Neural cell (in vitro differentiated cells): ENCODE data around the gene DMXL2. TPM values are rescaled to one million over a fixed set of nuclear protein-coding genes. Genes with fewer than 3 reads are reported as not detected.

Source experiments
- H2AFZ ChIP-seq: fragments of 200-600, 300-800 bp; sonication (generic), shearing (Covaris generic); 2 replicates; pipeline ENCODE4 v1.6.0; 2014; ENCODE audit warnings: low read depth, mild to moderate bottlenecking, antibody characterized with exemption, low read length, moderate library complexity
- H3F3A ChIP-seq: fragments of 200-600 bp; shearing (Covaris generic); 2 replicates; pipeline ENCODE4 v1.6.1; 2016; ENCODE audit warnings: mild to moderate bottlenecking, moderate library complexity, mixed read lengths, antibody characterized with exemption, low read length; ENCODE audit not compliant: insufficient read depth, poor library complexity, severe bottlenecking
- H3K27ac ChIP-seq: fragments of 200-600, 300-800 bp; sonication (generic), shearing (Covaris generic); 2 replicates; pipeline ENCODE4 v1.5.1; 2014; ENCODE audit warnings: mild to moderate bottlenecking, low read length, moderate library complexity
- H3K27me3 ChIP-seq: fragments of 300-800, 200-600 bp; sonication (generic), shearing (Covaris generic); 2 replicates; pipeline ENCODE4 v1.6.0; 2014; ENCODE audit warnings: mild to moderate bottlenecking, low read depth, low read length, moderate library complexity; ENCODE audit not compliant: insufficient read depth
- H3K36me3 ChIP-seq: fragments of 300-800, 200-600 bp; sonication (generic), shearing (Covaris generic); 2 replicates; pipeline ENCODE4 v1.5.1; 2014; ENCODE audit warnings: mild to moderate bottlenecking, antibody characterized with exemption, low read length, moderate library complexity; ENCODE audit not compliant: insufficient read depth
- H3K4me2 ChIP-seq: fragments of 300-800, 200-600 bp; sonication (generic), shearing (Covaris generic); 2 replicates; pipeline ENCODE4 v1.6.0; 2014; ENCODE audit warnings: mild to moderate bottlenecking, low read length
- H3K4me3 ChIP-seq: fragments of 300-800, 200-600 bp; sonication (generic), shearing (Covaris generic); 2 replicates; pipeline ENCODE4 v1.5.1; 2014; ENCODE audit warnings: mild to moderate bottlenecking, low read length, moderate library complexity
- H3K79me2 ChIP-seq: fragments of 200-600 bp; shearing (Covaris generic); replicated peaks from 2 replicates; pipeline ENCODE4 v1.6.0; 2014; ENCODE audit warnings: mild to moderate bottlenecking, low read length, moderate library complexity; ENCODE audit not compliant: insufficient read depth
- H3K9ac ChIP-seq: fragments of 300-800, 200-600 bp; sonication (generic), shearing (Covaris generic); 2 replicates; pipeline ENCODE4 v1.6.1; 2016; ENCODE audit warnings: mild to moderate bottlenecking, low read length, mixed read lengths
- H3K9me2 ChIP-seq: fragments of 200-600 bp; shearing (Covaris generic); 2 replicates; pipeline ENCODE4 v1.6.1; 2016; ENCODE audit warnings: mild to moderate bottlenecking, low read length, mixed read lengths; ENCODE audit not compliant: insufficient read depth
- H3K9me3 ChIP-seq: fragments of 200-600, 300-800 bp; sonication (generic), shearing (Covaris generic); 2 replicates; pipeline ENCODE4 v1.6.1; 2016; ENCODE audit warnings: mild to moderate bottlenecking, mixed run types, low read length, moderate library complexity, mixed read lengths
- H4K20me1 ChIP-seq: fragments of 200-600 bp; shearing (Covaris generic); 2 replicates; pipeline ENCODE4 v1.6.1; 2016; ENCODE audit warnings: mild to moderate bottlenecking, mixed run types; ENCODE audit not compliant: insufficient read depth
- CTCF ChIP-seq: fragments of 450-650 bp; IDR thresholded peaks from 2 replicates; pipeline ENCODE4 v1.5.1; 2014; ENCODE audit warnings: antibody characterized with exemption, mild to moderate bottlenecking, moderate library complexity; ENCODE audit not compliant: poor library complexity, severe bottlenecking
- EP300 ChIP-seq: fragments of 450-650 bp; conservative IDR thresholded peaks from 2 replicates; pipeline ENCODE4 v1.6.1; 2014; ENCODE audit warnings: antibody characterized with exemption, mild to moderate bottlenecking, moderate library complexity; ENCODE audit not compliant: poor library complexity, severe bottlenecking
- EZH2 ChIP-seq: fragments of 200-600, 300-800 bp; shearing (Covaris generic), sonication (generic); IDR thresholded peaks from 2 replicates; pipeline ENCODE4 v1.6.1; 2014; ENCODE audit warnings: antibody characterized with exemption, low read length, borderline replicate concordance, mild to moderate bottlenecking; ENCODE audit not compliant: insufficient read depth, poor library complexity, severe bottlenecking
- MXI1 ChIP-seq: fragments of 450-650 bp; conservative IDR thresholded peaks from 2 replicates; pipeline ENCODE4 v1.6.1; 2014; ENCODE audit warnings: antibody characterized with exemption, mild to moderate bottlenecking; ENCODE audit not compliant: poor library complexity, severe bottlenecking
- POLR2AphosphoS5 ChIP-seq: IDR thresholded peaks from 2 replicates; pipeline ENCODE4 v1.6.1; 2012
- RAD21 ChIP-seq: fragments of 450-650 bp; conservative IDR thresholded peaks from 2 replicates; pipeline ENCODE4 v1.6.1; 2014; ENCODE audit warnings: antibody characterized with exemption, mild to moderate bottlenecking, moderate library complexity
- SMC3 ChIP-seq: fragments of 450-650 bp; conservative IDR thresholded peaks from 2 replicates; pipeline ENCODE4 v1.6.1; 2014; ENCODE audit warnings: antibody characterized with exemption, mild to moderate bottlenecking, moderate library complexity; ENCODE audit not compliant: poor library complexity
- TAF1 ChIP-seq: IDR thresholded peaks from 2 replicates; pipeline ENCODE4 v1.6.1; 2012; ENCODE audit warnings: low read depth
- polyA plus RNA-seq: library from polyadenylated mRNA; depleted of rRNA; stranded (reverse); fragments of >200 nt; gene quantifications from 2 replicates; pipeline ENCODE4 v1.2.3, GENCODE V29; 2014
- TF ChIP-seq, protein P1 (sequence below): IDR thresholded peaks from 2 replicates; pipeline ENCODE4 v1.6.1; 2012; ENCODE audit warnings: borderline replicate concordance

DMXL2 gene
- polyA plus RNA-seq, 1 donor from 2014 or later: 176 TPM

GRCh38 chr15:51493892-51494291, 128.7 kb downstream of the DMXL2 start:
- H3K79me2 ChIP-seq: no peaks in the 10 kb centered on the region
- no peak overlapping the region for H3K27ac ChIP-seq
- no peak overlapping the region for H3K9ac ChIP-seq
- no peaks in the 10 kb centered on the region for H3K9me2 ChIP-seq
- H3K27me3 ChIP-seq: no peaks in the 10 kb centered on the region
- no peaks in the 10 kb centered on the region for H4K20me1 ChIP-seq
- no peaks in the 10 kb centered on the region for H3F3A ChIP-seq
- no peaks in the 10 kb centered on the region for H3K9me3 ChIP-seq
- H3K36me3 ChIP-seq: no peaks in the 10 kb centered on the region
- H2AFZ ChIP-seq: no peak overlapping the region
- no peak for TF ChIP-seq EP300
- TF ChIP-seq MXI1: no peak
- no peak for TF ChIP-seq TAF1
- TF ChIP-seq, protein P1, sequence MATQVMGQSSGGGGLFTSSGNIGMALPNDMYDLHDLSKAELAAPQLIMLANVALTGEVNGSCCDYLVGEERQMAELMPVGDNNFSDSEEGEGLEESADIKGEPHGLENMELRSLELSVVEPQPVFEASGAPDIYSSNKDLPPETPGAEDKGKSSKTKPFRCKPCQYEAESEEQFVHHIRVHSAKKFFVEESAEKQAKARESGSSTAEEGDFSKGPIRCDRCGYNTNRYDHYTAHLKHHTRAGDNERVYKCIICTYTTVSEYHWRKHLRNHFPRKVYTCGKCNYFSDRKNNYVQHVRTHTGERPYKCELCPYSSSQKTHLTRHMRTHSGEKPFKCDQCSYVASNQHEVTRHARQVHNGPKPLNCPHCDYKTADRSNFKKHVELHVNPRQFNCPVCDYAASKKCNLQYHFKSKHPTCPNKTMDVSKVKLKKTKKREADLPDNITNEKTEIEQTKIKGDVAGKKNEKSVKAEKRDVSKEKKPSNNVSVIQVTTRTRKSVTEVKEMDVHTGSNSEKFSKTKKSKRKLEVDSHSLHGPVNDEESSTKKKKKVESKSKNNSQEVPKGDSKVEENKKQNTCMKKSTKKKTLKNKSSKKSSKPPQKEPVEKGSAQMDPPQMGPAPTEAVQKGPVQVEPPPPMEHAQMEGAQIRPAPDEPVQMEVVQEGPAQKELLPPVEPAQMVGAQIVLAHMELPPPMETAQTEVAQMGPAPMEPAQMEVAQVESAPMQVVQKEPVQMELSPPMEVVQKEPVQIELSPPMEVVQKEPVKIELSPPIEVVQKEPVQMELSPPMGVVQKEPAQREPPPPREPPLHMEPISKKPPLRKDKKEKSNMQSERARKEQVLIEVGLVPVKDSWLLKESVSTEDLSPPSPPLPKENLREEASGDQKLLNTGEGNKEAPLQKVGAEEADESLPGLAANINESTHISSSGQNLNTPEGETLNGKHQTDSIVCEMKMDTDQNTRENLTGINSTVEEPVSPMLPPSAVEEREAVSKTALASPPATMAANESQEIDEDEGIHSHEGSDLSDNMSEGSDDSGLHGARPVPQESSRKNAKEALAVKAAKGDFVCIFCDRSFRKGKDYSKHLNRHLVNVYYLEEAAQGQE: no peak
- TF ChIP-seq CTCF: no peak
- TF ChIP-seq RAD21: no peak
- TF ChIP-seq EZH2: no peak
- no peak for TF ChIP-seq POLR2AphosphoS5
- TF ChIP-seq SMC3: no peak
- H3K4me3 ChIP-seq: no peak overlapping the region
- H3K4me2 ChIP-seq: no peak overlapping the region

GRCh38 chr15:51492528-51492927, 130.0 kb downstream of the DMXL2 start:
- Histone ChIP-seq H3K9me2 (no peaks in the 10 kb centered on the region), H3K9me3 (no peaks in the 10 kb centered on the region), H3K4me2 (no peak overlapping the region), H3F3A (no peaks in the 10 kb centered on the region), H4K20me1 (no peaks in the 10 kb centered on the region), H3K79me2 (no peaks in the 10 kb centered on the region), H3K36me3 (peaks cover 7% of the 10 kb centered on the region), H3K9ac (no peak overlapping the region), H2AFZ (no peak overlapping the region), H3K27ac (no peak overlapping the region), H3K27me3 (no peaks in the 10 kb centered on the region), H3K4me3 (no peak overlapping the region)
- TF ChIP-seq CTCF: no peak
- TF ChIP-seq, protein P1: no peak
